SK-N-SH (cell line): ENCODE measurements around the gene AK4. TPM values are rescaled to one million over a fixed set of nuclear protein-coding genes. Genes with fewer than 3 reads are reported as not detected.

Source experiments
- CTCF ChIA-PET: fragments of 300-600, 350-600 bp; formaldehyde crosslinking; extraction: SDS; loops from one replicate; lab custom pipeline; 2021; lab: Yijun Ruan, JAX
- POLR2A ChIA-PET: fragments of 350-600 bp; sonication (Branson Sonifier 250); formaldehyde crosslinking; extraction: SDS; loops from one replicate; lab custom pipeline; 2020; ENCODE audit warnings: antibody characterized with exemption, inconsistent platforms; lab: Yijun Ruan, JAX
- DNase-seq: peaks from one replicate; pipeline ENCODE4 v3.0.0; 2012
- H2AFZ ChIP-seq: fragments of 200-600 bp; sonication (generic); 2 replicates; pipeline ENCODE4 v1.8.1; 2016; ENCODE audit warnings: antibody characterized with exemption, mild to moderate bottlenecking, low read depth
- H3F3A ChIP-seq: fragments of 200-600 bp; sonication (generic); replicated peaks from 2 replicates; pipeline ENCODE3; 2016; ENCODE audit warnings: antibody characterized with exemption, mild to moderate bottlenecking; ENCODE audit not compliant: insufficient read depth
- H3K27ac ChIP-seq, 2 experiments: fragments of 200-500 bp in 1 of 2; fragments of 200-600 bp in 1 of 2; sonication (Bioruptor generic) in 1 of 2; sonication (generic), shearing (Covaris generic) in 1 of 2; 2 replicates each; pipeline versions ENCODE4 v1.5.1 to v1.6.1; 2014 to 2016; ENCODE audit warnings: low read depth in 2 of 2, inconsistent platforms in 1 of 2, low read length in 1 of 2, mild to moderate bottlenecking in 1 of 2, mixed read lengths in 1 of 2
- H3K27me3 ChIP-seq: fragments of 200-600 bp; sonication (generic), shearing (Covaris generic); 2 replicates; pipeline ENCODE4 v1.6.1; 2016; ENCODE audit warnings: mixed run types; ENCODE audit not compliant: insufficient read depth
- H3K36me3 ChIP-seq, 2 experiments: fragments of 200-500 bp in 1 of 2; fragments of 200-600 bp in 1 of 2; sonication (Bioruptor generic) in 1 of 2; sonication (generic) in 1 of 2; replicated peaks in 1 of 2; 2 replicates each; pipeline versions ENCODE3 to v1.5.1; 2014 to 2016; ENCODE audit warnings: low read length in 1 of 2, mild to moderate bottlenecking in 1 of 2; ENCODE audit not compliant: insufficient read depth in 2 of 2, control insufficient read depth in 1 of 2
- H3K4me1 ChIP-seq, 2 experiments: fragments of 200-500 bp in 1 of 2; fragments of 200-600 bp in 1 of 2; sonication (Bioruptor generic) in 1 of 2; sonication (generic), shearing (Covaris generic) in 1 of 2; 2 replicates each; pipeline versions ENCODE4 v1.5.1 to v1.6.1; 2014 to 2016; ENCODE audit warnings: low read depth in 1 of 2, low read length in 1 of 2, mixed run types in 1 of 2; ENCODE audit not compliant: insufficient read depth in 2 of 2, control insufficient read depth in 1 of 2
- H3K4me2 ChIP-seq: fragments of 200-600 bp; sonication (generic), shearing (Covaris generic); 2 replicates; pipeline ENCODE4 v1.6.1; 2017; ENCODE audit warnings: mixed run types
- H3K4me3 ChIP-seq, 2 experiments: fragments of 200-500 bp in 1 of 2; fragments of 200-600 bp in 1 of 2; sonication (Bioruptor generic) in 1 of 2; sonication (generic), shearing (Covaris generic) in 1 of 2; 2 replicates each; pipeline versions ENCODE4 v1.5.1 to v1.8.1; 2014 to 2016; ENCODE audit warnings: low read depth in 2 of 2, inconsistent platforms in 1 of 2, low read length in 1 of 2, mild to moderate bottlenecking in 1 of 2, mixed read lengths in 1 of 2, moderate library complexity in 1 of 2
- H3K79me2 ChIP-seq: fragments of 200-600 bp; sonication (generic); 2 replicates; pipeline ENCODE4 v1.8.1; 2017; ENCODE audit warnings: mild to moderate bottlenecking; ENCODE audit not compliant: insufficient read depth
- H3K9ac ChIP-seq: fragments of 200-600 bp; sonication (generic); 2 replicates; pipeline ENCODE4 v1.6.1; 2017; ENCODE audit warnings: mixed run types
- H3K9me2 ChIP-seq: fragments of 200-600 bp; sonication (generic); 2 replicates; pipeline ENCODE4 v1.6.1; 2017; ENCODE audit warnings: mixed run types
- H3K9me3 ChIP-seq: fragments of 200-600 bp; sonication (generic); 2 replicates; pipeline ENCODE4 v1.6.1; 2017; ENCODE audit warnings: mixed run types, mild to moderate bottlenecking, moderate library complexity
- H4K20me1 ChIP-seq: fragments of 200-600 bp; sonication (generic); 2 replicates; pipeline ENCODE4 v1.6.1; 2017; ENCODE audit warnings: mild to moderate bottlenecking, mixed run types; ENCODE audit not compliant: insufficient read depth
- CHD2 ChIP-seq: fragments of 150-350 bp; IDR thresholded peaks from 2 replicates; pipeline ENCODE4 v1.6.1; 2018; ENCODE audit warnings: low read length; ENCODE audit not compliant: partially characterized antibody
- FOSL2 ChIP-seq: IDR thresholded peaks from 2 replicates; pipeline ENCODE4 v1.4.0; 2012; ENCODE audit warnings: low read depth, mild to moderate bottlenecking, moderate library complexity, borderline replicate concordance
- GATA2 ChIP-seq: sonication (generic); formaldehyde crosslinking; IDR thresholded peaks from 2 replicates; pipeline ENCODE4 v1.5.0; 2020; ENCODE audit warnings: mild to moderate bottlenecking, missing genetic modification reagents
- MAX ChIP-seq: IDR thresholded peaks from 2 replicates; pipeline ENCODE4 v1.4.0; 2012; ENCODE audit warnings: low read depth
- MXI1 ChIP-seq: IDR thresholded peaks from 2 replicates; pipeline ENCODE4 v1.6.1; 2012; ENCODE audit warnings: mild to moderate bottlenecking, low read depth, low read length, improper control_type of control experiment
- NRF1 ChIP-seq: IDR thresholded peaks from 2 replicates; pipeline ENCODE4 v1.6.1; 2012; ENCODE audit warnings: low read depth, mild to moderate bottlenecking, low read length
- RCOR1 ChIP-seq: fragments of 150-350 bp; IDR thresholded peaks from 2 replicates; pipeline ENCODE4 v1.6.1; 2017; ENCODE audit warnings: antibody characterized with exemption, low read length
- REST ChIP-seq: IDR thresholded peaks from 2 replicates; pipeline ENCODE4 v1.6.1; 2012; ENCODE audit warnings: mild to moderate bottlenecking, low read depth, low read length, moderate library complexity
- RFX5 ChIP-seq: IDR thresholded peaks from 2 replicates; pipeline ENCODE4 v1.6.1; 2012; ENCODE audit warnings: mild to moderate bottlenecking, improper control_type of control experiment, low read length
- RXRA ChIP-seq: IDR thresholded peaks from 2 replicates; pipeline ENCODE4 v1.4.0; 2012; ENCODE audit warnings: low read depth, mild to moderate bottlenecking, borderline replicate concordance
- SIN3A ChIP-seq: IDR thresholded peaks from 2 replicates; pipeline ENCODE4 v1.6.1; 2012; ENCODE audit warnings: low read depth, mild to moderate bottlenecking, low read length, moderate library complexity, borderline replicate concordance
- SMC3 ChIP-seq: IDR thresholded peaks from 2 replicates; pipeline ENCODE4 v1.6.1; 2012; ENCODE audit warnings: low read depth, low read length, improper control_type of control experiment
- TAF1 ChIP-seq: IDR thresholded peaks from 2 replicates; pipeline ENCODE4 v1.6.1; 2012; ENCODE audit warnings: low read depth, mild to moderate bottlenecking, low read length, moderate library complexity, borderline replicate concordance
- TCF12 ChIP-seq: IDR thresholded peaks from 2 replicates; pipeline ENCODE4 v1.4.0; 2012
- USF1 ChIP-seq: IDR thresholded peaks from 2 replicates; pipeline ENCODE4 v1.4.0; 2012; ENCODE audit warnings: low read depth, borderline replicate concordance
- USF2 ChIP-seq: fragments of 150-350 bp; IDR thresholded peaks from 2 replicates; pipeline ENCODE4 v1.6.1; 2017; ENCODE audit warnings: antibody characterized with exemption, low read length, low read depth, borderline replicate concordance
- YY1 ChIP-seq: IDR thresholded peaks from 2 replicates; pipeline ENCODE4 v1.4.0; 2012; ENCODE audit warnings: low read depth, mild to moderate bottlenecking
- ZBTB33 ChIP-seq: IDR thresholded peaks from 2 replicates; pipeline ENCODE4 v1.4.0; 2012; ENCODE audit warnings: low read depth, borderline replicate concordance
- WGBS: methylation state at CpG from one replicate; pipeline ENCODE4 v1.1.6; 2017; ENCODE audit warnings: low lambda C conversion rate; 5-methylcytosine and 5-hydroxymethylcytosine counted together
- polyA plus RNA-seq, 3 experiments: library from polyadenylated mRNA; depleted of rRNA; stranded (reverse); fragments of >200 nt; gene quantifications; 2 replicates each; pipeline ENCODE4 v1.2.3, GENCODE V29; 2012

AK4 gene
- polyA plus RNA-seq, 1 of the 3 experiments (the other 2 are of a cell fraction), result 6.4 TPM

- TF ChIP-seq ZBTB33, result no peak
- TF ChIP-seq NRF1, result no peak
- TF ChIP-seq MAX, result no peak
- no peak for TF ChIP-seq RCOR1
- no peak for TF ChIP-seq CHD2
- no peak for TF ChIP-seq USF2
- TF ChIP-seq REST, result no peak
- no peak for TF ChIP-seq SMC3
These were observed 26.6 kb downstream of the AK4 start (continued) for GRCh38 chr1:65174585-65174984.

- Histone ChIP-seq H3K36me3 (no peaks in the 10 kb centered on the region), H3K4me2 (no peak overlapping the region), H2AFZ (no peak overlapping the region), H3K4me3 (no peak overlapping the region), H3K27me3 (no peaks in the 10 kb centered on the region), H3K9ac (no peak overlapping the region), H3K9me2 (no peaks in the 10 kb centered on the region), H4K20me1 (no peaks in the 10 kb centered on the region), H3K27ac (no peak overlapping the region), H3K4me1 (peaks cover 6 to 18% of the 10 kb centered on the region in 2 experiments; a peak in 2 of 4 replicates), H3K79me2 (no peaks in the 10 kb centered on the region), H3K9me3 (no peaks in the 10 kb centered on the region), H3F3A (peaks cover 18% of the 10 kb centered on the region)
- 91% methylated on average over 13 of the region's 13 CpGs for WGBS
- ChIA-PET CTCF (interaction anchor here (1.3 kb wide), 1 partner anchor 34 kb away, joined by 4 read pairs; no protein-coding TSS in a partner anchor), POLR2A (no interaction called here)
- DNase-seq, result no peak
- TF ChIP-seq SMC3 (no peak), MXI1 (no peak), YY1 (no peak), GATA2 (CRISPR knock-in tag) (no peak), ZBTB33 (no peak), TCF12 (no peak), USF2 (no peak), TAF1 (no peak), RFX5 (no peak), FOSL2 (no peak), SIN3A (no peak), RXRA (no peak), USF1 (no peak), NRF1 (no peak)
These were observed 27.4 kb downstream of the AK4 start for GRCh38 chr1:65175171-65176055.
